HUES6 (cell line): Measurements from ENCODE around the gene PPP6R1.

Experiments used
- H3K27ac ChIP-seq: 2 replicates; pipeline ENCODE4 v1.7.0; 2013; ENCODE audit warnings: low read depth, mild to moderate bottlenecking, low read length, inconsistent platforms
- H3K27me3 ChIP-seq: 2 replicates; pipeline ENCODE4 v1.6.1; 2013; ENCODE audit warnings: low read length; ENCODE audit not compliant: control insufficient read depth, insufficient read depth
- H3K36me3 ChIP-seq: 2 replicates; pipeline ENCODE4 v1.6.1; 2013; ENCODE audit warnings: low read length; ENCODE audit not compliant: control insufficient read depth, insufficient read depth
- H3K4me1 ChIP-seq: 2 replicates; pipeline ENCODE4 v1.6.1; 2013; ENCODE audit warnings: low read length; ENCODE audit not compliant: control insufficient read depth, insufficient read depth
- H3K4me3 ChIP-seq: 2 replicates; pipeline ENCODE4 v1.5.1; 2013; ENCODE audit warnings: low read depth, low read length
- H3K9ac ChIP-seq: one replicate; pipeline ENCODE4 v1.6.1; 2013; ENCODE audit warnings: mild to moderate bottlenecking, low read length
- H3K9me3 ChIP-seq: 2 replicates; pipeline ENCODE4 v1.6.1; 2013; ENCODE audit warnings: low read depth, low read length; ENCODE audit not compliant: control insufficient read depth, insufficient read depth

The PPP6R1 gene

GRCh38 chr19:55266404-55266803, 7.6 kb upstream of the PPP6R1 start:
- no peaks in the 10 kb centered on the region for H3K36me3 ChIP-seq
- H3K4me3 ChIP-seq: no peak overlapping the region
- no peaks in the 10 kb centered on the region; the same call in 1 of the 2 replicates for H3K4me1 ChIP-seq
- peaks cover 7% of the 10 kb centered on the region; the same call in 1 of the 2 replicates for H3K9me3 ChIP-seq
- no peak overlapping the region for H3K9ac ChIP-seq
- H3K27me3 ChIP-seq: no peaks in the 10 kb centered on the region
- H3K27ac ChIP-seq: no peak overlapping the region

- Histone ChIP-seq H3K4me3 (no peak overlapping the region), H3K27me3 (no peaks in the 10 kb centered on the region), H3K27ac (no peak overlapping the region), H3K4me1 (no peaks in the 10 kb centered on the region; the same call in 1 of the 2 replicates), H3K9ac (no peak overlapping the region), H3K9me3 (peaks cover 7% of the 10 kb centered on the region; the same call in 1 of the 2 replicates), H3K36me3 (no peaks in the 10 kb centered on the region)
These were observed 7.0 kb upstream of the PPP6R1 start for GRCh38 chr19:55265723-55266386.

DNA sequence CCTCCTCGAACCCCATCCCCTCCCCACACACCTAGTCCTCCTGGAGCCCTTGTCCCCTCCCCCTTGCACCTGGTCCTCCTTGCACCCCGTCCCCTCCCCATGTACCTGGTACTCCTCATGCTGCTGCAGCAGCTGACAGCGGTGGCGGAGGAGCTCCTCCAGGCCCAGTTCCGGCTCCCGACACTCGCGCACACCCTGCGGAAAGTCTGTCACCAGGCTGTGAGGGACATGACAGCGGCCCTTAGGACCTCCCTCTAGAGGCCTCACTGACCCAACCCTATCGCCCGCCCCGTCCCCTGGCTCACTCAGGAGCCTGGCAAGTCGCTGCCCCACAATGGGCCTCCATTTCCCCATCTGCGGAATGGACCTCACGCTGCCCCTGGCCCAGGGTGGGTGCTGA, 6.4 kb upstream of the PPP6R1 start:
- H3K9ac ChIP-seq: no peak overlapping the region
- H3K27ac ChIP-seq: no peak overlapping the region
- H3K4me3 ChIP-seq: no peak overlapping the region
- no peaks in the 10 kb centered on the region for H3K27me3 ChIP-seq
- no peaks in the 10 kb centered on the region for H3K4me1 ChIP-seq
- no peaks in the 10 kb centered on the region for H3K36me3 ChIP-seq
- H3K9me3 ChIP-seq: peaks cover 7% of the 10 kb centered on the region; the same call in 1 of the 2 replicates

- Histone ChIP-seq H3K27me3 (no peaks in the 10 kb centered on the region), H3K36me3 (no peaks in the 10 kb centered on the region), H3K9ac (no peak overlapping the region), H3K27ac (no peak overlapping the region), H3K4me1 (0 out of 2 replicates have a peak, but pooled peaks cover 2% of the 10 kb centered on the region), H3K4me3 (no peak overlapping the region), H3K9me3 (peaks cover 7% of the 10 kb centered on the region; the same call in 1 of the 2 replicates)
These were observed 5.7 kb upstream of the PPP6R1 start for GRCh38 chr19:55264531-55264930.

DNA sequence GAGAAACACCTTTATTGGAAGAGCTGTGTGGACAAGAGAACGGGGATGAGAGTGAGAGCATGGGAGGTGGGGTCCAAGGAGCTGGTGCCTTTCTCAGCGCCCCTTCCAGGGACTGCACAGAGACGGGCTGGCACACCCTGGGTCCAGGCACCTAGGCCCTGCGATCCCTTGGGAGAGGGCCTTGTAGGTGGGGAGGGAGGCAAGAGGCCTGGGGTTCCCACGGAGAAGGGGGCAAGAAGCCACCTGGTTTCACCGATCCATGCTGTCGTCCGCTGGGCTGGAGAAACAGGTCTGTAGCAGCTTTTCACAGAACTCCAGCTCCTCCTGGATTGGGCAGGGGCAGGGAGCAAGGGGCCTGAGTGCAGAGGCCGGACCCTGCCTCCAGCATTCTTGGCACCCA, 3.5 kb upstream of the PPP6R1 start:
- Histone ChIP-seq H3K9ac (no peak overlapping the region), H3K27me3 (no peaks in the 10 kb centered on the region), H3K4me1 (peaks cover 4% of the 10 kb centered on the region), H3K27ac (no peak overlapping the region), H3K36me3 (no peaks in the 10 kb centered on the region), H3K4me3 (no peak overlapping the region), H3K9me3 (peaks cover 7% of the 10 kb centered on the region; the same call in 1 of the 2 replicates)

DNA sequence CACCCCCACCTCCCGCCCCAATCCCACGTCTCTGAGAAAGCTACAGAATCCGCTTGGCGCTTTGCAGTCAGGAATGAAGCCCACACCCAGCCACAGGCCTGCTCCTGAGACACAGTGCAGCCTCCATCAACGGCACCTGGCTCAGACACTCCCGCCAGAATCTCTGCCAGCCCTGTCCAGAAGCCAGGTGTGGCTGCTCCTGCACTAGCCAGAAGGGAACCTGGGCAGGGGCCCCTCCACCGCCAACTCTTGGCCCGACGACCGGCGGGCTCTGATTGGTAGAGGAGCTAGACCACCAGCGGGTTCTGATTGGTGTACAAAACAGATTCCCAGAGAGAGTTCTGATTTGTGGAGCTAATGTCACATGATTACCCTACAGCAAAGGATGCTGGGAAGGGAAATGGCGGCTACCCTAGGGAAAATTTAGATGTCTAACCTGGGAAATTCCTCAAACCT, 2.9 kb upstream of the PPP6R1 start:
- Histone ChIP-seq H3K36me3 (no peaks in the 10 kb centered on the region), H3K4me3 (no peak overlapping the region), H3K27ac (no peak overlapping the region), H3K4me1 (peaks cover 10% of the 10 kb centered on the region), H3K9ac (no peak overlapping the region), H3K9me3 (peaks cover 5% of the 10 kb centered on the region; the same call in 1 of the 2 replicates), H3K27me3 (no peaks in the 10 kb centered on the region)

GRCh38 chr19:55259540-55260210, 858 bp upstream of the PPP6R1 start:
- H3K36me3 ChIP-seq: no peaks in the 10 kb centered on the region
- peaks cover 29% of the 10 kb centered on the region for H3K4me1 ChIP-seq
- peak overlapping the region; percentile 98 for H3K4me3 ChIP-seq
- no peaks in the 10 kb centered on the region for H3K27me3 ChIP-seq
- H3K27ac ChIP-seq: peak overlapping the region; percentile 79
- H3K9ac ChIP-seq: peak overlapping the region; percentile 76
- H3K9me3 ChIP-seq: no peaks in the 10 kb centered on the region

- no peaks in the 10 kb centered on the region for H3K27me3 ChIP-seq
- H3K4me1 ChIP-seq: peaks cover 40% of the 10 kb centered on the region
- H3K4me3 ChIP-seq: peak overlapping the region; percentile 98
- H3K27ac ChIP-seq: peak overlapping the region; percentile 83; the same call in 1 of the 2 replicates
- H3K36me3 ChIP-seq: no peaks in the 10 kb centered on the region
- peak overlapping the region; percentile 95 for H3K9ac ChIP-seq
- no peaks in the 10 kb centered on the region for H3K9me3 ChIP-seq
These were observed 365 bp downstream of the PPP6R1 start for GRCh38 chr19:55258476-55258827.

- H3K4me3 ChIP-seq: peak overlapping the region; percentile 98
- H3K4me1 ChIP-seq: peaks cover 40% of the 10 kb centered on the region
- H3K9ac ChIP-seq: peak overlapping the region; percentile 70
- no peaks in the 10 kb centered on the region for H3K36me3 ChIP-seq
- H3K9me3 ChIP-seq: no peaks in the 10 kb centered on the region
- no peak overlapping the region for H3K27ac ChIP-seq
- H3K27me3 ChIP-seq: no peaks in the 10 kb centered on the region
These were observed 1.1 kb downstream of the PPP6R1 start for GRCh38 chr19:55257461-55258420.

DNA sequence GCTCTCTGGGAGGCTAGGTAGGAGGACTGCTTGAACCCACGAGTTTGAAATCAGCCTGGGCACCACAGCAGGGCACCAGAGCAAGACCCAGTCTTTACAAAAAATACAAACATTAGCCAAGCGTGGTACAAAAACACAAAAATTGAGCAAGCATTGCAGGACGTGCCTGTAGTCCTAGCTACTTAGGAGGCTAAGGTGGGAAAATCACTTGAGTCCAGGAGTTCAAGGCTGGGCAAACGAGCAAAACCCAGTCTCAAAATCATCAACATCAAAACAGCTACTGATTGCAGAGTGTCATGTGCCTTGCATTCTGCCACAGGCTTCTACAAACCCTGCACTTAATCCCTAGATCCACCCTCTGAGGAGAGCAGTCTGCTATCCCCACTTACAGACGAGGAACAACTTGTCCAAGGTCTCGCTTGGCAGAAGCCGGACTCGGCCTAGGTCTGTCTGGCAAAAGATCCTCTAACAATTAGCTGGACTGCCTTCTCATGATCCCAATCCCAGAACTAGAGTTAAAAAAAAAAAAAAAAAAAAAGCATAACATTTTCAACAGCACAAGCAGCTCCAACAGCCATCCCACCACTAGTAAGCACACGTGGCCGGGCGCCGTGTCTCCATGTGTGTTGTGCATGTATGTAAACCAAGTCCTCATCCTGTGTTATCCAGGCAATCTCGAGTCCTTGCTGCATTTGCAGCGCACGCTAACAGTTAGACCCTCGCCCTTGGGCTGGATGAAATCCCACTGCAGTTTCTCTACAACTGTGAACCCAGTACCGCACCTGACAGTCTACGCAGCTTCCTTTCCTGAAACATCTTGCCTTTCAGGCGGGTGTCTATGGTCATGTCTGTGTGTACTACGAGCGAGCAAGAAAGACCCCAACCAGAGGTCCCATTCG, 2.0 kb downstream of the PPP6R1 start:
- no peak overlapping the region for H3K27ac ChIP-seq

More for the DNA sequence above, 2.0 kb downstream of the PPP6R1 start:
- Histone ChIP-seq H3K9me3 (no peaks in the 10 kb centered on the region), H3K4me3 (peak overlapping the region; percentile 98), H3K9ac (peak overlapping the region; percentile 29), H3K27me3 (no peaks in the 10 kb centered on the region), H3K36me3 (0 out of 2 replicates have a peak, but pooled peaks cover 1% of the 10 kb centered on the region), H3K4me1 (peaks cover 40% of the 10 kb centered on the region)
